ENCODE results near the gene S100A9.
"Not testable (repeated sequence)": the region's sequence is repeated elsewhere in the genome, so short reads cannot be mapped to it uniquely, and the experiment has no call there.

The S100A9 gene

GRCh38 chr1:153407274-153407673, 49.6 kb downstream of the S100A9 start:
- not testable (repeated sequence) for DNase-seq (ENCODE audit: low spot score)

Measured in CD4-positive, alpha-beta T cell treated with Interleukin-15 for 4 hours (primary cell).